ENCODE measurements around the gene FXYD2.

FXYD2 gene

GRCh38 chr11:117807482-117808327 lies 16.8 kb downstream of the FXYD2 start:
- no peak overlapping the region for H3K4me3 ChIP-seq (ENCODE audit: control insufficient read depth, low read depth, low read length)
- peak; percentile 89 for TF ChIP-seq CTCF (IDR thresholded peaks at IDR 0.05; ENCODE audit: control insufficient read depth, insufficient read depth, low read depth, low read length, missing control alignments)
- no peak for DNase-seq (ENCODE audit: low read depth)

- DNase-seq (ENCODE audit: low read depth) = no peak
- no peak overlapping the region for H3K4me3 ChIP-seq (ENCODE audit: control insufficient read depth, low read depth, low read length)
- no peak for TF ChIP-seq CTCF (IDR thresholded peaks at IDR 0.05; ENCODE audit: control insufficient read depth, insufficient read depth, low read depth, low read length, missing control alignments)
Measured at GRCh38 chr11:117806846-117807245, 17.7 kb downstream of the FXYD2 start.

GRCh38 chr11:117805045-117805444 lies 19.5 kb downstream of the FXYD2 start:
- DNase-seq (ENCODE audit: low read depth) = no peak
- TF ChIP-seq CTCF (IDR thresholded peaks at IDR 0.05; ENCODE audit: control insufficient read depth, insufficient read depth, low read depth, low read length, missing control alignments) = no peak
- H3K4me3 ChIP-seq (ENCODE audit: control insufficient read depth, low read depth, low read length) = no peak overlapping the region

- H3K4me3 ChIP-seq (ENCODE audit: control insufficient read depth, low read depth, low read length) = no peak overlapping the region
- TF ChIP-seq CTCF (IDR thresholded peaks at IDR 0.05; ENCODE audit: control insufficient read depth, insufficient read depth, low read depth, low read length, missing control alignments) = no peak
- no peak for DNase-seq (ENCODE audit: low read depth)
Measured at GRCh38 chr11:117803896-117804295, 20.6 kb downstream of the FXYD2 start.

GRCh38 chr11:117799634-117800033 lies 24.9 kb downstream of the FXYD2 start:
- DNase-seq (ENCODE audit: low read depth) = no peak
- H3K4me3 ChIP-seq (ENCODE audit: control insufficient read depth, low read depth, low read length) = no peak overlapping the region
- TF ChIP-seq CTCF (IDR thresholded peaks at IDR 0.05; ENCODE audit: control insufficient read depth, insufficient read depth, low read depth, low read length, missing control alignments) = no peak

- H3K4me3 ChIP-seq (ENCODE audit: control insufficient read depth, low read depth, low read length) = no peak within 1 kb of the TSS
- no peak for TF ChIP-seq CTCF (IDR thresholded peaks at IDR 0.05; ENCODE audit: control insufficient read depth, insufficient read depth, low read depth, low read length, missing control alignments)
Measured at GRCh38 chr11:117796872-117797529, 27.5 kb downstream of the FXYD2 start, which contains the start of gene DSCAML1. Gene DSCAML1, minus strand, starts transcription at chr11:117797216. Its CDS starts 137 bp downstream, at chr11:117797079.

More at GRCh38 chr11:117796872-117797529, 27.5 kb downstream of the FXYD2 start, which contains the start of gene DSCAML1:
- no peak for DNase-seq (ENCODE audit: low read depth)

Data from AG09309 (cell line).